Femur (tissue), 1 donor: Measurements from ENCODE around the gene PIK3IP1.
"Not testable (repeated sequence)": the region's sequence is repeated elsewhere in the genome, so short reads cannot be mapped to it uniquely, and the experiment has no call there.

Experiments used
- DNase-seq: peaks from one replicate; pipeline ENCODE4 v3.0.0-alpha.2; 2017

The PIK3IP1 gene, protein sequence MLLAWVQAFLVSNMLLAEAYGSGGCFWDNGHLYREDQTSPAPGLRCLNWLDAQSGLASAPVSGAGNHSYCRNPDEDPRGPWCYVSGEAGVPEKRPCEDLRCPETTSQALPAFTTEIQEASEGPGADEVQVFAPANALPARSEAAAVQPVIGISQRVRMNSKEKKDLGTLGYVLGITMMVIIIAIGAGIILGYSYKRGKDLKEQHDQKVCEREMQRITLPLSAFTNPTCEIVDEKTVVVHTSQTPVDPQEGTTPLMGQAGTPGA

DNA sequence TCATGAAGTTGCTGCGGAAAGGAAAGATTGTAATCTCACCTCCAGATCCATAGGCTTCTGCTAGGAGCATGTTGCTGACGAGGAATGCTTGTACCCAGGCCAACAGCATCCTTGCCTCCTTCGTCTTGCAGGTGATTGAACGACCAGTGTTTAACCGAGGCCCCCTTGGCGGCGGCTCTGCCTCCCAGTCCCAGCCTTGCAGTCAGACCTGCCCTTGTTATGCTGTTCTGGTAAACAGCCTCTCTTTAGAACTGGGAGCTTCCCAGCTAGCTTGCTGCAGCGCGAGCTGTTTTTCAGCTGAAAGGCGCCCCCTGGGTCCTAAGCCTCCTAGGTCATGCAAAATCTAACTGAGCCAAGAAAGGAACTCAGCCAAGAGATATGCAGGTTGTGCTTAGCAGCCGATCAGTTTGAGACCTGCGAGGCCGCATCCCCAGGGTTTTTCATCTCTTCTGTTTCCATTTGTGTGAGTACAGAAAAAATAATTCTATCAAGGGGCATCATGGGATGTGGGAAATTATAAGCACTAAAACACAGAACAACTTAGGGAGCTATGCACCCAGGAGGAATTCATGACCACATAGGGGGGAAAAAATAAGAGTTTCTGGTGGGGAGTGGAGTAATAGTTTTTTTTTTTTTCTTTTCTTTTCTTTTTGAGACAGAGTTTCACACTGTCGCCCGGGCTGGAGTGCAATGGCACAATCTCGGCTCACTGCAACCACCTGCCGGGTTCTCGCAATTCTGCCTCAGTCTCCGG lies at the start of gene PIK3IP1:
TSS of gene PIK3IP1 (minus strand) at position 253 of the 754 bp plus-strand sequence. CDS start at position 109, 144 bp downstream.
- DNase-seq, result peak; percentile 82

DNA sequence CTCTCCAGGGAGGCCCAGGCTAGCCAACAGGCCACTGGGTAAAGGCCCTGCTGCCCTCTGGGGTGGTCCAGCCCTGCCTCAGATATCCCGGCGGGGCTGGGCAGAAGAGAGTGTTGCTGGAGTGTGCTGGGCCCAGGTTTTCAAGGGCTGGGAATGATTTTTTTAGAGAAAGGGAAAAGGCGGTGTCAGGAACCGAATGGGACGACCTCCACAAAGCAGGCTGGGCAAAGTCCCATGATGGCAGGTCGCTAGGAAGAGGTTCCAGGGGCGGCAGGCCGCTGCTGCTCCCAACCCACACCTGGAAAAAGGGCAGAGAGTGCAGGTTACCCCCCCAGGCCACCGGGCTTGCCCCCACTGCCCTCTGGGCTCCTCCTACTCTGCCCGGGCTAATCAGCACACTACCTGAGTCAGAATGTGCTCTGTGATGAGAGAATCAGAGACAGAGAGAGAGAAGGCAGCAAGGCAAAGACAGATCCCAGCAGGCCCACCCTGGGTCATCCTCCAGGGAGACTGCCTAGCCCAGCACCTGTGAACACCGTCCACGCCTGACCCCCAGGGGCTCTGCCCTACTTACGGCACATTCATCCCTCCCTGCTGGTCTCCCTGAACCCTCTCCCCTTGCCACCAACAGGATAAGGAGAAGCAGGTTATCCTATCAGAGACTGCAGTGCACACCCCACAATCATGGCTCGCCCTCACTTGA lies 49.2 kb upstream of the PIK3IP1 start:
- no peak for DNase-seq

DNA sequence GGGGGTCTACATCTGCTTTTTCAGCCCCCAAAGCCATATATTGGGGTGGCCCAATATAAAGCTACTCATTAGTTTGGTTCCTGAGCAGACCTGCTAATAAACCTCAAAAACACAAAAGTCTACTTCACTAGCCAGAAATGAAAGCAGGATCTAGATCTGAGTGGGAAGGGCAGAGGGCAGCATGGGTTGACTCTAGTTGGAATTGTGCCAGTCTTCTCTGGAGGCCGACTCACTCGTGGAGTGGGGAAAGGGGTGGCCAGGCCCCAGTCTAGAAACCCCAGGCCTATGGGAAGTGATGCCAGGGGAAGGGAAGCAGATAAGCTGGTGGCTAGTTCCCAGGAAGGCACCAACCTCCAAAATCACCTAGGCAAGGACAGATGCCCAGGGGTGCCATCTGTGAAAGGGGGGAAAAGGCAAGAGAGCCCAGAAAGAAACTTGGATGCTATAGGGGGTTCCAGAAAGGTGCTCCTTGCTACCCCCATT lies 48.5 kb upstream of the PIK3IP1 start:
- DNase-seq, result no peak

DNA sequence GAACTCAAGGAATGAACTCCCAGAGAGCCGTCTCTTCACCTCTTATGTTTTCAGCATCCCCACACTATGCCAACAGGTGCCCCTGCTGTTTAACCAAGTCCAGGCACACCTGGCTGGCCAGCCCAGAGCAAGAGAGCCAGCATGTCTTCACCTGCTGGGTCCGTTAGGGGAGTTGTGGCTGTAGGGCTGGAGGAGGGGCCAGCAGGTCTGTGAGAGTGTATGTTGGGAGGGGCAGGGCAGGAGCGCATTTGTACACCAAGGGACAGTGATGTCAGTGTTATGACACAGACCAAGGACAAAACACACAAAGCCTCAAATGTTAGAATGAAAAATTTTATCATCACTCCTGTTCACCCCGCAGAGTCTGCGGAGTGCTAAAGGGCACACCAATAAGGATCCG lies 48.1 kb upstream of the PIK3IP1 start:
- no peak for DNase-seq

DNA sequence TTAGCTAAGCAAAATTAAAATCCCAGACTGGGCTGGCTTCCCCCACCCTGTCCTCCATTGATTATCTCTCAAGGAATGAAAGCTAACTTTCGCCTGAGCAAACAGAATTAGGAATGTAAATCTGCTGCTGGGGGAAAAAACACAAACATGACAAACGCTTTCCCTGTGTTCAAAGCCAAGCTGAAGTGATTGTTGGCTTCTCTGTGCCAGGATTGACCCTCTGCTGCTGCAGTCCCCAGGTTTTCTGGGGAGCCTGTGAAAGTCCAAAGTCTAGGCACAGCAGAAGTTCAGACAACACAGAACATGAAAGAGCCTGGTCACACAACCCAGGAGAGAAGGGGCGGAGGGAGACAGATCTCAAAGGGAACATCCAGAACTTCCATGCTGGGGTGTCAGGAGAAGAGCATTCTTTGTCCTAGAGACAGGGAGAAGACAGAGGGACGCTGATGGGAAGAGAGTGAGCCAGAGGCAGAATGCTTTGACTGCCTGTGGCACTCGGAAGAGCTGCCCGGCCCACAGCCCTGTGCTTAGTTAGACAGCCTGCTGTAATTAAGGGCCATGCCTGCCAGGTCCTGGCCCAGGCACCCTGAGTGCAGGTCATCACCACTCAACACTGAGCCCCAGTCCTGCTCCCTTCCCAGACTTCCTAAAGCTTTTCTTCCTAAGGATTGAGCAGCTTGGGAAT lies 47.0 kb upstream of the PIK3IP1 start:
- DNase-seq, result no peak

DNA sequence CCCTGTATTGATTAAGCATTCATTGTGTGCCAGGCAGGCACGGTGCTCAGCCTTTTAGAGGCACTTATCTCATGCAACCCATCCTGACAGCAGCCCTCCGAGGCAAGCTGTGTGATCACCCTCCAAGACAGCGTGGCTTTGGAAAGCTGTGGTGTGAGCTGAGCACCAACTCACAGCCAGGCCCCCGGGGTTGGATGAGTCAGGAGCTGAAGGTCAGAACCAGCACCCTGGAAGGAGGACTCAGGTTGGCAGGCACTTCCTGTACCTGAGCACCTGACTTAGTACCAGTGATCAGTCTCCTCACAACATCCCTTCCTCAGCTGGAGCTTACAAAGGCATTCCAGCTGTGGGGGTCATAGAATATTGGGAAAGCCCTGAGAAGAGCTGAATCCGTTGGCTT lies 44.9 kb upstream of the PIK3IP1 start:
- no peak for DNase-seq

DNA sequence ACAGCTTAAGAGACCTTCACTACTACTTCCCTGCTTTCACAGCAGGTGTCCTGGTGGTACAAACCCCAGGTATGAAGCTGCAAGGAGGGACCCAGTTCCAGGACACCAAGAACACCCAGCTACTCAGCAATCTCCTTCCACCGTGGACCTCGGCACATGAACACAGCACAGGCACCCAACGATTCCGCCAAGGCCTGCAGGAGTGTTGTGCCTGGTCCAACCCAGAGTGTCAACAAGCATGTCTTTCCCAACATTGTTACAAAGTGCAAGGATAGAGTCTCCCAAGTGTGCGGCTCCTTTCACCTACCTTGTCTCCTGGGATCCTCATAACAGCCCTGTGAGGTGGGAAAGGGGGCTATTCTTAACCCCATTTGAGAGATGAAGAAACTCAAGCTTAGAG lies 42.0 kb upstream of the PIK3IP1 start:
- no peak for DNase-seq

DNA sequence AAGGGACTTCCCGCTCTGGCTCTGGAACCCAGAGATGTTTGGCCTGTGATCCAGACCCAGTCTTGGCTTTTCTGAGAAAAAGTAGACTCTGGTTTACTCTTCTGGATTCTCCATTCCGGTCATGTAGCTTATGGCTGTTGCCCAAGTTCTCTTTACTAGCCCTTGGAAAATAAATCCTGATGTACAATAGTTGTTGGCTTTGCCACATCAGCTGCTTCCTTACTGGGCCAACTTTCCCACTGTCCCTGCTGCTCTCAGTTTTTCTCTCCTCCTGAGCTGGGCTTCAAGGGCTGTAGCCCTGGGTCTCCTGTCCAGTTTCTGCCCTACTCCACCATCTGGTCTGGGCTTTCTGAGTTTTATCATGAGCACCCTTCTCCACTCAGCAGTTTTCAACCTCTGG lies 41.4 kb upstream of the PIK3IP1 start:
- no peak for DNase-seq

DNA sequence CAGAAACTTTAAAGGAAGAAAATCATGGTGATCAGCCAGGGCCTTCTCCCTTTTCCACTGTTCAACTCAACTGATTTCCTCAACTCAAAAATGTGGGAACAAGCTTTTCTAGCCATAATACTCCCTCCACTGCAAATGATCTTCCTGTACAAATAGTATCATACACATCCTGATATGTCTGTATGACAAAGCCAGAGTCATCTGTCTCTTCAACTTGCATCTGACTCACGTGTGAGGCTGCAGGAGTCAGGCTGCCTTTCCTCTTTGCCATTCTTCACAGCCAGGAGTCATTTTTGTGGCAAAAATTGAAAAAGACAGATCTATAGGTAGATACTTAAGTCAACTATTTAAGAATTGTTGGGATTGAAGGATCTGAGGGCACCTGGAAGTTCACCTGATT lies 40.6 kb upstream of the PIK3IP1 start:
- no peak for DNase-seq

DNA sequence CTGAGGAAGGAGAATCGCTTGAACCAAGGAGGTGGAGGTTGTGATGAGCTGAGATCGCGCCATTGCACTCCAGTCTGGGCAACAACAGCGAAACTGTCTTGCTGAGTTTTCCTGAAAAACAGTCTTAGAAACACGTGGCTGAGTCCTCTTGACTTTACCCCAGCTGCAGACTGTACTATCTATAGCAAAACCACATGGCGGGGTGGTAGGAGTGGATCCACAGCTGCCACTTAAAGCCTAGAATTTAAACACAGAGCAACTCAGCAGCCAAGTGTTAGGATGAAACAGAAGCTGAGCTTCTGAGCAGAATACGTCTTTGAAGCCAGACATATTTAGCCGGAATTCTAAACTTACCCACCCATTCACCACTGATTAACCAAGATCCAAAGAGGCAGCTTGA lies 39.7 kb upstream of the PIK3IP1 start:
- peak; percentile 46 for DNase-seq

DNA sequence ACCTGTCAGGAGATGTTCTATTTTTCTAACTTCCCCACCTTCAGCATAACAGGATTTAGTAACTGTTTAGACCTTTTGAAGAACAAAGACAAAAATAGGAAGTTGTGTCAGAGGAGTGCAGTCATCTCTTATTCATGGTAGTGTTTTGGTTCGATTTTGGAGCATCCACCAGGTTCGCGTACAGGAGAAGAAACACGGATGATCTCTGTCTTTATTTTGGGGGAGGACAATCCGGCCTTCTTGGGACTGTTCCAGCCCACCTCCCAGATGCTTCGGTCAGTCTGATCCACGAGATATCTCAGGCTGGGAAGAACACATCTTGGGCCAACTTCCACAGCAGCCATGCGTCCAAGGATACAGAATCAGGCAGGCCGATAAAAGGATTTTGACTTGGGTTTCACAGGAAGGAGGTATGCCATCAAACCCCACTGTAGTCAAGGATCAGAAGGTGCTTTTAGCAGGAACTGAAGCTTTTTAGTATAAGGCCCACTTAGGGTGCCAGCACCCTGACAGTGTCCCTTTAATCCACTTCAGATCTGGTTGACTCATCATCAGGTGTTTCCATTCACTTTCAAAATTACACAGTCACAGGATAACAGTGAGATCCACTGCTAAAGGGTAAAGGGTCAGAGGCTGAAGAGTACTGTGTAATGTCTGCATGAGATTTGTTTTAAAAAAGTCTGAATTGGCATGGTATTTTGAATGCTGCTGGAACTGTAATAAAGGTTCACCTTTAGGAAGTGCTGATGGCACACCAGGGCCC lies 37.3 kb upstream of the PIK3IP1 start:
- DNase-seq, result no peak

DNA sequence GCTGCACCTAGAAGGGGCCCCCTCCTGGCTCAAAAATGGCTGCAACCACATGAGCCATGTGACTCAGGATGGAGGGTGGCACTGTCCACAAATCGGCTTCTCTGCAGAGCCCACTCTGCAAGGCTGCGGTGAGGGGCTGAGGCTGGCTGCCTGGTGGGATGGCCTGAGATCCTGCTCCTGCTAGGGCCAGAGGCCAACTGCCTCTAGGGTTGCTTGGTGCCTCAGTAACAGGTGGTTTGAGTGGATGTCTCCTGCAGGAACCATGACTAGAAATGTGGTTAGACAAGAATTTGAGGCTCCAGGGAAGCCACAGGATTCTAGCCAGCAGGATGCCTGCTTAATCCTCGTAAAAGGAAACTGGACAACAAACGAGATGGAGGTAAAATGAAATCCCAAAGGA lies 36.7 kb upstream of the PIK3IP1 start:
- no peak for DNase-seq

DNA sequence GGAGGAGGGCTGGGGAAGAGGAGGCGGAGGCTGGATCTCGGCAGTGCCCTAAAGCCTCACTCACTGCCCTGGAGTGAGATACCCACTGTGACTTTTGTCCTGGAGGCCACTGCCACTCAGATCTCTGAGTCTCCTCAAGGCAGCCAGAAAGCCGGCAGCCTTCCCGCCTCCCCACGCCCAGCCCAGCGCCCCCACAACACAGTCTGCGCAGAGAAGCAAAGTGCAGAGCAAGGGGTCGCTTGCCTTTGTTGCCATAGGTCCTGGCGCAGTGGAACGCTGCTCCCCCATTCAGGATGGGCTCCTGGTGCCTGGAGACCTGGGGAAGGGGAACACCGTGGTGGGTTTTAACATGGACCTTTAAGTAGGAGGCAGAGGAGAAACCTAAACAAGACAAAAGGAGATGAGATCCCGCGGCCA lies 36.3 kb upstream of the PIK3IP1 start:
- peak; percentile 12 for DNase-seq

DNA sequence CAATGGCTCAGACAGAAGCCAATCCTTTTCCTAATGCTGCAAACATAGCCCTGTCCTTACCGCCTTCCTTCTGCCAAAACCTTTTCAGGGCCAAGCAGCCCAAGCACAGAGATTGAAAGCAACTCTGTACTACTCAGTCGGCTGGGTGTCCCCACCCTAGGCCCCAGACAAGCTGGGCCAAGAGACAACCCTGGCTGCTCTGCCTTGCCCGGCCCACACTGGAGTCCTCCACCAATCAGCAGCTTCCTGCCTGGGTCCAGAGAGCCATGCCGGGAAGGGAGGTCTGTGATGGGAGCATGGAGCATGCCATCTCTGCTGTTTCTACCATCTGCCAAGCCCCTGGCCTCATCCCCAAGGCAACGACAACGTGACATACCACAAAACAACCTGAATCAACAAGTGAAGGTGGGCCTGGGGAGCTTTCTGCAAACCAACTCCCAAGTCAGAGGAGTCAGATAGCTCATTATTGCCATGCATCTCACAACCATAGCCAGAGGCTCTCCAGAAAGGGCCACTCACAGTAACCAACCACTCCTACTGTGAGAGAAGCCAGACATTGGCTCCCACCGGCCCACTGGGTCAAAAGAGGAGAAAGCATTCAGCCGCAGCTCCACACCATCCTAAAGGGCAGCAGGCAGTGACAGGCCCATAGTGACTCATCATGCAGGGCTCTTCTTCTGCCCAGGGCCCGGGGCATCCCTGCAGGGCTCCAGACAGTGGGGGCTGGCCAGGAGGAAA lies 35.7 kb upstream of the PIK3IP1 start:
- no peak for DNase-seq

DNA sequence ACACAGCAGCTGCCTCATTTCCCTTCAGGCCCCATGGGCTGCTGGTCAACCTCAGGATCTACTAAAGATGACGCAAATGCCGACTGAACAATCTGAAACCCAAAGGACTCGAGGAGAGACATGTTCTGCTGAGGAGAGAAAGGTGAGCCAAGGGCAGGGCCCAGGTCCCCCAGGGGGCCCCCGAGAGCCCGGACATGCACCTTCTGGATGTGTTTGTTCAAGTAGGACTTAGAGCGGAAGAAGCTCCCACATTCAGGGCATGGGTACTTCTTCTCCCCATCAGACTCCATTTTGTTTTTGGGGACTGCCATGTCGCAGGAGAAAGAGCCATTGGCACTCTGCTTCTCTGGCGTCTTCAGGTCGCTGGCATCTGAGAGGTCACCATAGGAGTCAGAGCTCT lies 34.6 kb upstream of the PIK3IP1 start:
- DNase-seq, result no peak

DNA sequence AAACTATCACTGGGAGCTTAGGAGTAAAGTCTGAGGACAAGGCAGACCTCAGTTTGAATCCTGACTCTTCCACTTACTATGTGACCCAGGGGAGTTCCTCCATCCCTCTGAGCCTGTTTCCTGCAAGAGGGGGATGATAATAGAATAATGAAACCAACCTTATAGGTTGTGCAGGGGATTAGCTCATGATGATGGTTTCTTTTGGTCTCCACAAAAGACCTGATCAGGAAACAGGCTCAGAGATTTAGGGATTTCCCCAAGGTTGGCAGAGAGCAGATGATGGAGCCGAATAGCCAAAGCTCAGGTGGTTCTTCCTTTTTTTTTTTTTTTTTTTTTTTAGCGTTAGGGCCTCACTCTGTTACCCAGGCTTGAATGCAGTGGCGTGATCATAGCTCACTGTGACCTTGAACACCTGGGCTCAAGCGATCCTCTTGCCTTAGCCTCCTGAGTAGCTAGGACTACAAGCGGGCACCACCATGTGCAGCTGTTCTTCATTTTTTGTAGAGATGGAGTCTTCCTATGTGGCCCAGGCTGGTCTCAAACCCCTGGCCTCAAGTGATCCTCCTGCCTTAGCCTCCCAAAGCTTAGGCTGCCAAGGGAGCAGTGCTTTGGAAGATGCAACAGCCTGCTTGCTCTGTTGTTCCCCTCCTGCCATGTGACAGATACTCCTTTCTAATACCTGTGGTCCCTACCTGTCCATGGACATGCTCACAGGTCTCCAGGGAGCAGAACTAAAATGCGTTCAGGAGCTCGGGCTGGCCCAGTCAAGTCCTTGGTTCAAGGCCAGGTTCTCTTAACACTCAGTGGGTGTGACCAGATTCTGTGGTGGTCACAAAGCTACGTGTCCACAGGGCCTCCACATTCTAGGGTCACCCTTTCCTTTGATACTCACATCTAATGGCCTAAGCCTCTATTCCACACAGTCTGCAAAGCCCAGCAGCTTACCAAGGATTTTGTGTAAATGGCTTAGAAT lies 31.6 kb upstream of the PIK3IP1 start:
- no peak for DNase-seq

DNA sequence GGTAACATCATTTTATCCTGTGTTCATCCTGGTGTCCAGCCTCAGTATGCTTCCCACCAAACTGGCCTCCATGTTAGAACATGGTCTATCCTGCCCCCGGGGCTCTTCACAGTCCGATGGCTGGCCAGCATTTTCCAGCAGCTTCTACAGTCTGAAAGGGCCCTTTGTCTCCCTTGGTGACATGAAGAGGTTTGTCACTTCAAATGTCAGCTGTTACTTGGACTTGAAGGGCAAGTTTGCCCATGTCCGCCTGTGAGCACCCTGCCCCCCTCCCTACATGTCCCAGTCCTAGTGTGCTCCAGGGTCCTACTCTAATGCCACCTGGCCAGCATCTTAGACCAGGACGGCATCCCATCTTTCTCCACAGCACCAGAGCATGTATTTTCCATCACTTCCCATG lies 29.1 kb upstream of the PIK3IP1 start:
- DNase-seq, result no peak

DNA sequence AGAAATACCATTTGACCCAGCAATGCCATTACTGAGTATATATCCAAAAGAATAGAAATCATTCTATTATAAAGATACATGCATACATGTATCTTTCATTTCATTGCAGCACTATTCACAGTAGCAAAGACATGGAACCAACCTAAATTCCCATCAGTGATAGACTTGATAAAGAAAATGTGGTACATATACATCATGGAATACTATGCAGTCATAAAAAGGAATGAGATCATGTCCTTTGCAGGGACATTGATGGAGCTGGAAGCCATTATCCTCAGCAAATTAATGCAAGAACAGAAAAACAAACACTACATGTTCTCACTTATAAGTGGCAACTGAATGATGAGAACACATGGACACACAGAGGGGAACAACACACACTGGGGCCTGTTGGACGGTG lies 21.9 kb upstream of the PIK3IP1 start:
- DNase-seq, result not testable (repeated sequence)

DNA sequence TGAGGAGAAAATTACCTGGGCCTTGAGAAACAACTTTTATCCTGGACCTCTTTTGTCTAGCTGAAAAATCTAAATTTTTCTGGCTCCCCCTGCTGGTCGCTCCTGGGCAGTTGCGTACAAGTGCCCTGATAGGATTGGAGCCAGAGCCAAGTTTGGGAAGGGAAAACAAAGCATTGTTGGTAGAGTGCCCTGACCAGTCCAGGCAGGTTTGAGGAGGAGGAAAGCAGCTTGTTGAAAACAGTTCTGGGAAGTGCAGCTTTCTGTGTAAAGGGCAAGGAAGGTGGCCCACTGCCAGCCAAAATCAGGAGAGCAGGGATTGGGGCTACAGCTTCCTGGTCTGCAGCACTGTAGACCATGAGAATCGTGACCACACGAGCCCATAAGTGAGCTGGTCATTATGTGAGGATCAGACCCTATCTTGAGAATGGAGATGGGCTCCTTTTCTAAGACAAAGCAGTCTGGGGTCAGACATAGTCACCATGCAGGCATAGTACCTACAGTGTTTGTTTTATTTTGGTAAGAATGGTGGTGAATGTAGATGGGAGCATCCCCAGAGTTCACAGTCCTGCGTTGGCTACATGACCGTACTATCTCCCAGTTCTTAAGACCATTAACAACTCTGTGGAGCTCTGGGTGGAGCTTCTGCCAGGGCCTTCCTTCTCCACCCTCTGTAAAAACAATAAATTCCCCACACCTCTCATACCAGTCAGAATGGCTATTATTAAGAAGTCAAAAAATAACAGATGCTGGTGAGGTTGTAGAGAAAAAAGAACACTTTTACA lies 21.3 kb upstream of the PIK3IP1 start:
- peak; percentile 68 for DNase-seq

DNA sequence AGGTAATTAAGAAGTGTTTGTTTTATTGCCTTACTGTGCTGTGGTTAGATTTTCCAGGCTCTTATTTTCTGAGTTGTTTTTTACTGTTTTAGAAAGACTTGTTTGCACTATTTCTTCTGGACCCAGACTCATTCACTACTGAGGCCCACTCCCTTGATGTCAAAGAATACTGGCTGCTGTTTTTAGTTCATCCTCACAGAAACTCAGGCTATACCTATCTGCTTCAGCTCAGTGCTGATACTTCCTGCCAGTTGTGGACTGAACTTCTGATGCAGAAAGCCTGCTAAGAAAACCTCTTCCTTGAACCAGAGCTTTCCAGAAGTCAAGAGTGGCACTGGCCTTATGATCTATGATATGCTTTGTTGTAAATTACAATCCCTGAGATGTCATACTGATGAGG lies 15.9 kb upstream of the PIK3IP1 start:
- DNase-seq, result no peak
